ENCODE results near the gene XYLT1. TPM values are rescaled to one million over a fixed set of nuclear protein-coding genes. Genes with fewer than 3 reads are reported as not detected.
A peak's percentile ranks its signal among the peaks of the same experiment; 100 is the strongest.
"Not testable (repeated sequence)": the region's sequence is repeated elsewhere in the genome, so short reads cannot be mapped to it uniquely, and the experiment has no call there.

Gene XYLT1
- 3.8 TPM for polyA plus RNA-seq (2012; ENCODE audit: insufficient read depth, insufficient read length)

DNA sequence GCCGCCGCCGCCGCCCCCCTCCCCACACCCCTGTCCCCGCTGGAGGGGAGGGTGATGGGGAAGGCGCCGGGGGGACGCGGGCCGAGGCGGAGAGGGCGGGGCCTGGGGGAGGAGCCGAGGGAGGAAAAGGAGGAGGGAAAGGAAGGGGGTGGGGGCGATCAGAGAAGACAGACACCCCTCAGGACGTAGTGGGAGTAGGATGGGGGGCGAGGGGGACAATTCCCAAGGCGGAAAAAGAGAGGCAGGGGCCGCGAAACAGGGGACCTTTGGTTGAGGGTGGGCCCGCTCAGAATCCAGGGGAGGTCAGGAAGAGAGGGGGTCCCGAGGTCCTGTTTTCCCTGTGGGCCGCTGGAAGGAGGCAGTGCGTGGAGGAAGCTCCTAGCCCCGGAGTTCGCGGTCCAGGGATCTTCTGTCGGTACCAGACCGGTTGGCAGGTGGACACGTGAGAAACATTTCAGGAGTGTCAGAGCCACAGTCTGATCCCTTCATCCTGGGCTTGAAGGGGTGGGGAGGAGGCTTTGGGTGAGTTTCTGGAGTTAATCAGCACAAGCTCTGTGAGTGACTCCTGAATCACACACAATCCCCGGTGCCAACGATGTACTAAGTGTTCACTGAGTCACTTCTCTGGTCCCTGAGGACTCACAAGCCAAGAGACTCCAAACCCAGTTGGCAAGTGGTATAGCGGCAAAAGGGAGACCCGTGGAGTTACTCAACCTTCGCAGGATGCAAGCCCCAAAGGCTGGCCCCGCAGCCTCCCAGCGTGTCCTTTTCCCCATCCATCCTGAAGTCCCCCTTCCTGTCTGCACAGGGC, at the start of gene XYLT1:
XYLT1 (minus strand) TSS at position 53 of the 811 bp plus-strand sequence. CDS start 164 bp downstream, outside the sequence.
- peak within 1 kb of the TSS; percentile 45 for H3K4me3 ChIP-seq (ENCODE audit: low read length)
- no peak for DNase-seq (ENCODE audit: low read depth, low spot score)

DNA sequence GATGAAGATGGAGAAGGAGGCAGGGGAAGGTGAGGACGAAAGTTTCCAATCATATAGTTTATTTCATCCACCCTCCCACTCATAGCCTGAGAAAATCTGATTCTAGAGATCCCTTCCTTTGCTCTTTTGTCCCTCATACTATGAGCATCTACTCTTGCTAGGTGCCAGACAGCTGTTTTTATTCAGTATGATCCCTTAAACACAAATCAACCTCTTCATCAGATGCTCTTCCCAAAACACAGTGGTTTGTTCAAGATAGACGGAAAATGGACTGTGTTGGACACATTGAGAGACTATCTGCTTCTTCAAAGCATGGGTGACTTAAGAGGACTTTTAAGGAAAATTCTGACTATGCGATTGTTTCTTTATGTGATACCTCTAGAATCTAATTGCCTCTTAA, 49.4 kb upstream of the XYLT1 start:
- DNase-seq (ENCODE audit: low read depth, low spot score), result no peak
- H3K4me3 ChIP-seq (ENCODE audit: low read length), result no peak overlapping the region

DNA sequence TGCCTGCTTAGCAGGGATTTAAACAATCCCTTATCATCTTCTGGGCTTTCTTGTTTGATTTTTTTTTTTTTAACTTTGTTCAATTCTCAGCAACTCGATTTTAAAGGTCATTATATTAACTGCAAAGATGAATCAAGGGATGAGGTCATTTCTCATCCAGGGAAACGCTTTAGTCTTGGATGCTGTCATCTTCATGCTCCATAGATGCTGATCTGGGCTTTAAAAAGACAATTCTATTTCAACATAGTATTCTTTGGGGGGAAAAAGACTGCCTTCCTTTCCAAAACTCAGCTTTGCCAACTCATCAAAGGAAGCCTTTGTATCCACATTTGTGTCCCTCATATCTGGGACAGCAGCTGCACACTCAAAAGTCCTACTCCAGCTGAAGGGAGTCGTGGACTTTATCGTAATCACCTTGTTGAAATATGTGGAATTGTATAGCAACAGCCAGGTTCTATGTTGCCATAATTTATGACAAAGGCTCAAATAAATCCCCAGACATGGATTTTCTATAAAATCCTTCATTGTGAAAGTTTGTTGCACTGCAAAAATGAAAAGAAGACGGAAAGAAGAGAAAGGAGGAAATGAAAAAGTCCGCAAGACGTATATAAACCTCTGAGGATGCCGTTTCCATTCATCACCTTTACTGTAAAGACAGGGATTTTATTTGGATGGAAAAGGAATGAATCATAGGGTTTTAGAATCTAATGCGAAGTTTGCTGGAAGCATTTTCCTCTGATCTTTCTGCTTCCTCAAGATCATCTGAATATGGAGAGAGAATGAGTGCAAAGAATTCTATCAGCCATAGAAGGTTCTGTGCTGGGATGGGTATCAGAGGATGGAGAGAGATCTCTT, 48.6 kb upstream of the XYLT1 start:
- H3K4me3 ChIP-seq (ENCODE audit: low read length), result no peak overlapping the region
- DNase-seq (ENCODE audit: low read depth, low spot score), result no peak

DNA sequence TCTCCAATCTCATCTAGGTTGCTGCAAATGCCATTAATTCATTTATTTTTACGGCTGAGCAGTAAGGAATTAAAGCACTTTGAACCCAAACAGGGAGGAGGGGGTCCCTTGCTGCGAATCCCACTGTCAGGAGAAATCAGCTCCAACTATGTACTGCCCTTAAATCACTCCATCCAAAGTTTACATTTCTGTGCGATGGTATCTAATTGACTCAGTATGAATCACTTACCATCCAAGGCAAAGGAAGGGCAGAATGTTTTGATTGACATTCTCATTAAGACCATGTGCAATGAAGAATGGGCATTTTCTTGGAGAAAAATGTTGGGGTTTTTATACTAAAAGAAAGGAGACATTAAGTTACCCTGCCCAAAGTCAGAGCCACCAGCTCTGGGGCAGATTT, 47.7 kb upstream of the XYLT1 start:
- H3K4me3 ChIP-seq (ENCODE audit: low read length), result no peak overlapping the region
- DNase-seq (ENCODE audit: low read depth, low spot score), result no peak

- no peak overlapping the region for H3K4me3 ChIP-seq (ENCODE audit: low read length)
- no peak for DNase-seq (ENCODE audit: low read depth, low spot score)
Measured at GRCh38 chr16:17515421-17516210, 44.9 kb upstream of the XYLT1 start.

GRCh38 chr16:17512636-17513220, 42.0 kb upstream of the XYLT1 start:
- no peak overlapping the region for H3K4me3 ChIP-seq (ENCODE audit: low read length)
- DNase-seq (ENCODE audit: low read depth, low spot score), result no peak

- DNase-seq (ENCODE audit: low read depth, low spot score), result no peak
- no peak overlapping the region for H3K4me3 ChIP-seq (ENCODE audit: low read length)
Measured at GRCh38 chr16:17511340-17511739, 40.6 kb upstream of the XYLT1 start.

GRCh38 chr16:17510567-17510966, 39.8 kb upstream of the XYLT1 start:
- no peak overlapping the region for H3K4me3 ChIP-seq (ENCODE audit: low read length)
- no peak for DNase-seq (ENCODE audit: low read depth, low spot score)

DNA sequence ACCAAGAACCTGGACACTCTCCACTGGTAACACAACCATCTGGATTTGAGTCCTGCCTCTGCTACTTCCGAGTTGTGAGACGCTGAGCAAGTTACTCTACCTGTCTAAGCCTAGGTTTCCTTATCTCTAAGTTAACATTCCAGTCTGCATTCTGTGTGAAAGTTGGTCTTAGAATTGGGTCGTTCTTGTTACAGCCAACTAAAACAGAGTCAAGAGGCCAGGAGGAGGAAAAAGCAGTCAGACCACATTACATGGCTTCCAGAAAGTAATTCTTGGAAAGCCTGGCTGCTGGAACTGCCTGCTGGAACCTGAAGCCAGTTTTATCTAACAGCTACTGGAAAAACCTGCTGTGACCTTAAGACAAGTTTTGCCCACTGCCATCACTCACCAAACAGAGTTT, 38.4 kb upstream of the XYLT1 start:
- no peak for DNase-seq (ENCODE audit: low read depth, low spot score)
- H3K4me3 ChIP-seq (ENCODE audit: low read length), result no peak overlapping the region

DNA sequence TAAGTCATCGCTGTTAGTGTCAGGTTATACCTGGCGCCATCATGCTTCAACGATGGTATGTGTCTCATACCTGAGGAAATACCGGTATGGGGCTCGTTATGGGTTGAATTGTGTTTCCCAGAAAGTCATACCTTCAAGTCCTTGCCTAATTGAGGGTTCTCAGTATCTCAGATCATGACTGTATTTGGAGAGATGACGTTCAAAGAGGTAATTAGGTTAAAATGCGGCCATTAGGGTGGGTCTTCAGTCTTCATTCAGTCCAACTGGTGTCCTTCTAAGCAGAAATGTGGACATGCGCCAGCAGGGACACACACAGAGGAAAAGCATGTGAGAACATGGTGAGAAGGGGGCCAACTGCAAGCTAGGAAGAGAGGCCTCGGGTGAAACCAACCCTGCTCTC, 37.5 kb upstream of the XYLT1 start:
- no peak overlapping the region for H3K4me3 ChIP-seq (ENCODE audit: low read length)
- no peak for DNase-seq (ENCODE audit: low read depth, low spot score)

- DNase-seq (ENCODE audit: low read depth, low spot score); H3K4me3 ChIP-seq (ENCODE audit: low read length): not testable (repeated sequence)
Measured at GRCh38 chr16:17507516-17507915, 36.8 kb upstream of the XYLT1 start.

DNA sequence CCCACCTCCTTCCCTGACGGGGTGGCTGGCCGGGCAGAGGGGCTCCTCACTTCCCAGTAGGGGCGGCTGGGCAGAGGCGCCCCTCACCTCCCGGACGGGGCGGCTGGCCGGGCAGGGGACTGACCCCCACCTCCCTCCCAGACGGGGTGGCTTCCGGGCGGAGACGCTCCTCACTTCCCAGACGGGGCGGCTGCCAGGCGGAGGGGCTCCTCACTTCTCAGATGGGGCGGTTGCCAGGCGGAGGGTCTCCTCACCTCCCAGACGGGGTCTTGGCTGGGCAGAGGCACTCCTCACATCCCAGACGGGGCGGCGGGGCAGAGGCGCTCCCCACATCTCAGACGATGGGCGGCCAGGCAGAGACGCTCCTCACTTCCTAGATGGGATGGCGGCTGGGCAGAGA, 35.1 kb upstream of the XYLT1 start:
- H3K4me3 ChIP-seq (ENCODE audit: low read length); DNase-seq (ENCODE audit: low read depth, low spot score): not testable (repeated sequence)

GRCh38 chr16:17504050-17504449, 33.3 kb upstream of the XYLT1 start:
- no peak overlapping the region for H3K4me3 ChIP-seq (ENCODE audit: low read length)
- DNase-seq (ENCODE audit: low read depth, low spot score), result no peak

GRCh38 chr16:17503331-17503730, 32.6 kb upstream of the XYLT1 start:
- H3K4me3 ChIP-seq (ENCODE audit: low read length), result no peak overlapping the region

DNA sequence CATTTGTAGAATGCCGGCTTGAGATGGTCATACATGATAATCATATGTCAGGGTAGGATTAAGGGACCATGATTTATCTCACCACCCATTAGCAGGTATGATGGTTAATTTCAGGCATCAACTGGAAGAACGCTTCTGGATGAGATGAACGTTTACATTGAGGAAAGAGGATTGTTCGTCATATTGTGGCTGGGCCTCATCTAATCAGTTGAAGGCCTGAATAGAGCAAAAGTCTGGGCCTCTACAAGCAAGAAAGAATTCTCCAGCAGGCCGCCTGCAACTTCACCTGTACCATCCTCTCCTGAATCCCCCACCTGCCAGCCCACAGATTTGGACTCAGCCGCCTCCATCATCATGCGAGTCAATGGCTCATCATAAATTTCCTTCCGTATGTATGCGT, 30.6 kb upstream of the XYLT1 start:
- H3K4me3 ChIP-seq (ENCODE audit: low read length), result no peak overlapping the region
- no peak for DNase-seq (ENCODE audit: low read depth, low spot score)

More at GRCh38 chr16:17503331-17503730, 32.6 kb upstream of the XYLT1 start:
- no peak for DNase-seq (ENCODE audit: low read depth, low spot score)

DNA sequence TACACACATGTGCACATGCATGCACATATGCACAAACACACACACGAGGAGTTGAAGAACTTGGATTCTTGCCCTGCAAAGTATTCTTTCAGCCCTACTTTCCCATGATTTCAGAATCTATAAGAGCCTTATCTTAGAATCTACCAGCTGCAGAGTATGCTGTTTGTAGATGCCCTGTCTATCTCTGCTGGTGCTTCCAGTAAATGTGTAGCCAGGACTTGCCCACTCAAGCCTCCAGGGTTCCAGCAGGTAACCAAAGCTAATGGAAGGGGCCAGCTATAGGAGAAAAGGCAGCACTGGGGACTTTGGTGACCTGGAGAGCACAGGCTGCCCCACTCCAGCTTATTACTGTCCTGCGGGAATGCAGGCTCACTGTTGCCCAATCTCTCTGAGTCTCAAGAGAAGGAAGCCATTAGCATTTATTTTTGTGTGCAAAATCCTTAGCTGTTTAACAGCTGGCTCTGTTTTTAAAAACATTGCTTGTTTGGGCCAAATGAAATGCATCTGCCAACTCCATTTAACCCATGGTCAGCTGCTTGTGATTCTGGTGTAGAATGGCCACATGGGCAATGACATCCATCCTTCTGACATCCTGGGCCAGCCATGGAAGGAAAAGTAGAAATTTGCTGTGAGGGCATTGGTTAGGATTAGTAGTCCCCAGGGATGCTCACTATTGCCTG, 28.6 kb upstream of the XYLT1 start:
- no peak overlapping the region for H3K4me3 ChIP-seq (ENCODE audit: low read length)
- no peak for DNase-seq (ENCODE audit: low read depth, low spot score)

GRCh38 chr16:17497648-17498047, 26.9 kb upstream of the XYLT1 start:
- no peak for DNase-seq (ENCODE audit: low read depth, low spot score)
- H3K4me3 ChIP-seq (ENCODE audit: low read length), result no peak overlapping the region

- no peak overlapping the region for H3K4me3 ChIP-seq (ENCODE audit: low read length)
- DNase-seq (ENCODE audit: low read depth, low spot score), result no peak
Measured at GRCh38 chr16:17496891-17497290, 26.1 kb upstream of the XYLT1 start.

- no peak overlapping the region for H3K4me3 ChIP-seq (ENCODE audit: low read length)
- no peak for DNase-seq (ENCODE audit: low read depth, low spot score)
Measured at GRCh38 chr16:17493012-17493411, 22.3 kb upstream of the XYLT1 start.
